SK-N-SH (cell line): ENCODE results near the gene LOX. TPM values are rescaled to one million over a fixed set of nuclear protein-coding genes. Genes with fewer than 3 reads are reported as not detected.

ENCODE experiments used
- CTCF ChIA-PET: fragments of 300-600, 350-600 bp; formaldehyde crosslinking; extraction: SDS; loops from one replicate; lab custom pipeline; 2021; lab: Yijun Ruan, JAX
- POLR2A ChIA-PET: fragments of 350-600 bp; sonication (Branson Sonifier 250); formaldehyde crosslinking; extraction: SDS; loops from one replicate; lab custom pipeline; 2020; ENCODE audit warnings: antibody characterized with exemption, inconsistent platforms; lab: Yijun Ruan, JAX
- DNase-seq: peaks from one replicate; pipeline ENCODE4 v3.0.0; 2012
- H2AFZ ChIP-seq: fragments of 200-600 bp; sonication (generic); 2 replicates; pipeline ENCODE4 v1.8.1; 2016; ENCODE audit warnings: antibody characterized with exemption, mild to moderate bottlenecking, low read depth
- H3F3A ChIP-seq: fragments of 200-600 bp; sonication (generic); replicated peaks from 2 replicates; pipeline ENCODE3; 2016; ENCODE audit warnings: antibody characterized with exemption, mild to moderate bottlenecking; ENCODE audit not compliant: insufficient read depth
- H3K27ac ChIP-seq, 2 experiments: fragments of 200-500 bp in 1 of 2; fragments of 200-600 bp in 1 of 2; sonication (Bioruptor generic) in 1 of 2; sonication (generic), shearing (Covaris generic) in 1 of 2; 2 replicates each; pipeline versions ENCODE4 v1.5.1 to v1.6.1; 2014 to 2016; ENCODE audit warnings: low read depth in 2 of 2, inconsistent platforms in 1 of 2, low read length in 1 of 2, mild to moderate bottlenecking in 1 of 2, mixed read lengths in 1 of 2
- H3K27me3 ChIP-seq: fragments of 200-600 bp; sonication (generic), shearing (Covaris generic); 2 replicates; pipeline ENCODE4 v1.6.1; 2016; ENCODE audit warnings: mixed run types; ENCODE audit not compliant: insufficient read depth
- H3K36me3 ChIP-seq, 2 experiments: fragments of 200-500 bp in 1 of 2; fragments of 200-600 bp in 1 of 2; sonication (Bioruptor generic) in 1 of 2; sonication (generic) in 1 of 2; replicated peaks in 1 of 2; 2 replicates each; pipeline versions ENCODE3 to v1.5.1; 2014 to 2016; ENCODE audit warnings: low read length in 1 of 2, mild to moderate bottlenecking in 1 of 2; ENCODE audit not compliant: insufficient read depth in 2 of 2, control insufficient read depth in 1 of 2
- H3K4me1 ChIP-seq, 2 experiments: fragments of 200-500 bp in 1 of 2; fragments of 200-600 bp in 1 of 2; sonication (Bioruptor generic) in 1 of 2; sonication (generic), shearing (Covaris generic) in 1 of 2; 2 replicates each; pipeline versions ENCODE4 v1.5.1 to v1.6.1; 2014 to 2016; ENCODE audit warnings: low read depth in 1 of 2, low read length in 1 of 2, mixed run types in 1 of 2; ENCODE audit not compliant: insufficient read depth in 2 of 2, control insufficient read depth in 1 of 2
- H3K4me2 ChIP-seq: fragments of 200-600 bp; sonication (generic), shearing (Covaris generic); 2 replicates; pipeline ENCODE4 v1.6.1; 2017; ENCODE audit warnings: mixed run types
- H3K4me3 ChIP-seq, 2 experiments: fragments of 200-500 bp in 1 of 2; fragments of 200-600 bp in 1 of 2; sonication (Bioruptor generic) in 1 of 2; sonication (generic), shearing (Covaris generic) in 1 of 2; 2 replicates each; pipeline versions ENCODE4 v1.5.1 to v1.8.1; 2014 to 2016; ENCODE audit warnings: low read depth in 2 of 2, inconsistent platforms in 1 of 2, low read length in 1 of 2, mild to moderate bottlenecking in 1 of 2, mixed read lengths in 1 of 2, moderate library complexity in 1 of 2
- H3K79me2 ChIP-seq: fragments of 200-600 bp; sonication (generic); 2 replicates; pipeline ENCODE4 v1.8.1; 2017; ENCODE audit warnings: mild to moderate bottlenecking; ENCODE audit not compliant: insufficient read depth
- H3K9ac ChIP-seq: fragments of 200-600 bp; sonication (generic); 2 replicates; pipeline ENCODE4 v1.6.1; 2017; ENCODE audit warnings: mixed run types
- H3K9me2 ChIP-seq: fragments of 200-600 bp; sonication (generic); 2 replicates; pipeline ENCODE4 v1.6.1; 2017; ENCODE audit warnings: mixed run types
- H3K9me3 ChIP-seq: fragments of 200-600 bp; sonication (generic); 2 replicates; pipeline ENCODE4 v1.6.1; 2017; ENCODE audit warnings: mixed run types, mild to moderate bottlenecking, moderate library complexity
- H4K20me1 ChIP-seq: fragments of 200-600 bp; sonication (generic); 2 replicates; pipeline ENCODE4 v1.6.1; 2017; ENCODE audit warnings: mild to moderate bottlenecking, mixed run types; ENCODE audit not compliant: insufficient read depth
- ELF1 ChIP-seq: IDR thresholded peaks from 2 replicates; pipeline ENCODE4 v1.4.0; 2012
- FOSL2 ChIP-seq: IDR thresholded peaks from 2 replicates; pipeline ENCODE4 v1.4.0; 2012; ENCODE audit warnings: low read depth, mild to moderate bottlenecking, moderate library complexity, borderline replicate concordance
- JUND ChIP-seq: IDR thresholded peaks from 2 replicates; pipeline ENCODE4 v1.4.0; 2012
- RCOR1 ChIP-seq: fragments of 150-350 bp; IDR thresholded peaks from 2 replicates; pipeline ENCODE4 v1.6.1; 2017; ENCODE audit warnings: antibody characterized with exemption, low read length
- TCF12 ChIP-seq: IDR thresholded peaks from 2 replicates; pipeline ENCODE4 v1.4.0; 2012
- TEAD4 ChIP-seq: IDR thresholded peaks from 2 replicates; pipeline ENCODE4 v1.4.0; 2012; ENCODE audit warnings: mild to moderate bottlenecking, borderline replicate concordance; ENCODE audit not compliant: insufficient read depth
- WGBS: methylation state at CpG from one replicate; pipeline ENCODE4 v1.1.6; 2017; ENCODE audit warnings: low lambda C conversion rate; 5-methylcytosine and 5-hydroxymethylcytosine counted together
- polyA plus RNA-seq, 3 experiments: library from polyadenylated mRNA; depleted of rRNA; stranded (reverse); fragments of >200 nt; gene quantifications; 2 replicates each; pipeline ENCODE4 v1.2.3, GENCODE V29; 2012
- TF ChIP-seq, protein P1 (sequence below): IDR thresholded peaks from 2 replicates; pipeline ENCODE4 v1.4.0; 2012; ENCODE audit warnings: low read depth, borderline replicate concordance

Gene LOX
- polyA plus RNA-seq, 1 of the 3 experiments (the other 2 are of a cell fraction), result 36.3 TPM

- no peaks in the 10 kb centered on the region for H4K20me1 ChIP-seq
- 68% methylated on average over 6 of the region's 6 CpGs for WGBS
- CTCF ChIA-PET, result interaction anchor here (1.1 kb wide), 1 partner anchor 62 kb away, joined by 5 read pairs; no protein-coding TSS in a partner anchor
- TF ChIP-seq RCOR1 (no peak), ELF1 (no peak), JUND (no peak), TEAD4 (no peak), FOSL2 (no peak), TCF12 (no peak)
- TF ChIP-seq, protein P1, sequence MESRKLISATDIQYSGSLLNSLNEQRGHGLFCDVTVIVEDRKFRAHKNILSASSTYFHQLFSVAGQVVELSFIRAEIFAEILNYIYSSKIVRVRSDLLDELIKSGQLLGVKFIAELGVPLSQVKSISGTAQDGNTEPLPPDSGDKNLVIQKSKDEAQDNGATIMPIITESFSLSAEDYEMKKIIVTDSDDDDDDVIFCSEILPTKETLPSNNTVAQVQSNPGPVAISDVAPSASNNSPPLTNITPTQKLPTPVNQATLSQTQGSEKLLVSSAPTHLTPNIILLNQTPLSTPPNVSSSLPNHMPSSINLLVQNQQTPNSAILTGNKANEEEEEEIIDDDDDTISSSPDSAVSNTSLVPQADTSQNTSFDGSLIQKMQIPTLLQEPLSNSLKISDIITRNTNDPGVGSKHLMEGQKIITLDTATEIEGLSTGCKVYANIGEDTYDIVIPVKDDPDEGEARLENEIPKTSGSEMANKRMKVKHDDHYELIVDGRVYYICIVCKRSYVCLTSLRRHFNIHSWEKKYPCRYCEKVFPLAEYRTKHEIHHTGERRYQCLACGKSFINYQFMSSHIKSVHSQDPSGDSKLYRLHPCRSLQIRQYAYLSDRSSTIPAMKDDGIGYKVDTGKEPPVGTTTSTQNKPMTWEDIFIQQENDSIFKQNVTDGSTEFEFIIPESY, result no peak
- TF ChIP-seq, all 33 proteins: peak for 0
- Histone ChIP-seq H3K9me2 (no peaks in the 10 kb centered on the region), H3K9ac (no peak overlapping the region), H3K36me3 (peaks cover 0 to 6% of the 10 kb centered on the region in 2 experiments), H3K79me2 (peaks cover 30% of the 10 kb centered on the region; the same call in 1 of the 2 replicates), H3K4me2 (no peak overlapping the region), H3K27me3 (no peaks in the 10 kb centered on the region), H3K9me3 (no peaks in the 10 kb centered on the region), H3K4me3 (no peak overlapping the region), H3F3A (no peaks in the 10 kb centered on the region), H3K4me1 (peaks cover 3 to 25% of the 10 kb centered on the region in 2 experiments; a peak in 3 of 4 replicates), H2AFZ (no peak overlapping the region), H3K27ac (no peak overlapping the region)
- POLR2A ChIA-PET, result no interaction called here
- DNase-seq, result no peak
Observed at GRCh38 chr5:122014236-122014935, 63.7 kb downstream of the LOX start.

Other genes with a start within 250 kb of the LOX start
- not detected in 2 replicates for gene FTMT, start 226.4 kb downstream of the LOX start, polyA plus RNA-seq (2012; rRNA removed)
- 1.6 and 2.4 TPM in 2 replicates for gene SRFBP1, start 116.3 kb downstream of the LOX start, polyA plus RNA-seq (2012; rRNA removed)
- gene ZNF474, start 51.3 kb upstream of the LOX start, polyA plus RNA-seq (2012; rRNA removed), result 0.08 and 0.21 TPM in 2 replicates
- 0.08 TPM in 1 of 2 replicates, not detected in the other for gene SNCAIP, start 234.0 kb upstream of the LOX start, polyA plus RNA-seq (2012; rRNA removed)